Mucosa of stomach (tissue), 1 donor: ENCODE results near the gene FABP3.
A peak's percentile ranks its signal among the peaks of the same experiment; 100 is the strongest.

ENCODE experiments used
- H3K27me3 ChIP-seq: one replicate; pipeline ENCODE4 v1.7.0; 2013; ENCODE audit warnings: mild to moderate bottlenecking, low read length; ENCODE audit not compliant: control insufficient read depth, insufficient read depth
- H3K36me3 ChIP-seq: one replicate; pipeline ENCODE4 v1.7.0; 2013; ENCODE audit warnings: low read length; ENCODE audit not compliant: control insufficient read depth, insufficient read depth
- H3K4me1 ChIP-seq: one replicate; pipeline ENCODE4 v1.7.0; 2013; ENCODE audit warnings: mild to moderate bottlenecking, low read length; ENCODE audit not compliant: control insufficient read depth, insufficient read depth
- H3K4me3 ChIP-seq: one replicate; pipeline ENCODE4 v1.7.0; 2013; ENCODE audit warnings: low read length
- H3K9ac ChIP-seq: one replicate; pipeline ENCODE4 v1.7.0; 2013; ENCODE audit warnings: mild to moderate bottlenecking, low read length, moderate library complexity
- H3K9me3 ChIP-seq: one replicate; pipeline ENCODE4 v1.7.0; 2013; ENCODE audit warnings: mild to moderate bottlenecking, low read length, moderate library complexity; ENCODE audit not compliant: control insufficient read depth
- donor health status: Pancreatic carcinoma.

Gene FABP3

GRCh38 chr1:31376375-31377134, 3.7 kb upstream of the FABP3 start:
- Histone ChIP-seq H3K4me1 (peaks cover 13% of the 10 kb centered on the region), H3K27me3 (no peaks in the 10 kb centered on the region), H3K9ac (no peak overlapping the region), H3K36me3 (no peaks in the 10 kb centered on the region), H3K4me3 (no peak overlapping the region), H3K9me3 (no peaks in the 10 kb centered on the region)

GRCh38 chr1:31374511-31375196, 1.8 kb upstream of the FABP3 start:
- no peak overlapping the region for H3K9ac ChIP-seq
- H3K36me3 ChIP-seq: no peaks in the 10 kb centered on the region
- H3K4me3 ChIP-seq: no peak overlapping the region
- H3K27me3 ChIP-seq: no peaks in the 10 kb centered on the region
- H3K9me3 ChIP-seq: no peaks in the 10 kb centered on the region
- peaks cover 9% of the 10 kb centered on the region for H3K4me1 ChIP-seq

DNA sequence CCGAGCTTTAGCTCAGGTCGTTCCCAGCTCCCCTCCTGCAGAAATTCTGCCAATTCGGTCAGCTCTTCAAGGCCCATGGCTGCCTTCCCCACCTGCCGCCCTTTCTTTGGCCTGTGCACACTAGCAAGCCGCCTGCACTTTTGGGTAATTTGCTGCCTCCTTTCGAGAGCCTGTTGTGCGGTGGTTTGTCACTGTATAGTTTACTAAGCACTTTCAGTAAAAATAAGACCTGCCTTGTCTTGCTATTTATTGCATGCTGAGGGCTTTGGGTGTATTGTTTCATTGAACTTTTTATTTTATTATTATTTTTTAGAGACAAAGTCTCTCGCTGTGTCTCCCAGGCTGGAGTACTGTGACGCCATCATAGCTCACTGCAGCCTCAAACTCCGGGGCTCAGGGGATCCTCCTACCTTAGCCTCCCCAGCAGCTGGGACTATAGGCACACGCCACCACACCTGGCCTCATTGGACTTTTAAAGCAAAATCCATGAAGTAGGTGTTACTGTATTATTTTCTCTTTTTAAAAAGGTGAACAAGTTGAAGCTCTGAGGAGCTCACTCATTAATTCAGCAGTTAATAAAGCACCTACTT, 1.1 kb upstream of the FABP3 start:
- H3K4me1 ChIP-seq: peaks cover 9% of the 10 kb centered on the region
- H3K9ac ChIP-seq: no peak overlapping the region
- H3K36me3 ChIP-seq: no peaks in the 10 kb centered on the region
- H3K27me3 ChIP-seq: no peaks in the 10 kb centered on the region
- H3K4me3 ChIP-seq: no peak overlapping the region
- H3K9me3 ChIP-seq: no peaks in the 10 kb centered on the region

DNA sequence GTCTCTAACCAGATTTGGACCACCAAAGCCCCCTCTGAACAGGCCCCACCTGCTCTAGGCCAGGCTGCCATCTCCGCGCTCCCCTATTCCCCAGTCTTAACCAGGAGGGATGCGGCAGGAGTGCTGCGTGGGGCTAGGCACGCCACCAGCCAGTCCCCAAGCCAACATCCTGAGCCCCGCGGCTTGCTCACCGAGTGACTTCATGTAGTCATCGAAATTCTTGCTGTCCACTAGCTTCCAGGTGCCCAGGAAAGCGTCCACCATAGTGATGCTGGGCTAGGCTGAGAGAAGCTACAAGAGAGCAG, 173 bp downstream of the FABP3 start:
- no peak overlapping the region for H3K4me3 ChIP-seq
- no peaks in the 10 kb centered on the region for H3K9me3 ChIP-seq
- peak overlapping the region; percentile 52 for H3K9ac ChIP-seq
- H3K27me3 ChIP-seq: no peaks in the 10 kb centered on the region
- no peaks in the 10 kb centered on the region for H3K36me3 ChIP-seq
- H3K4me1 ChIP-seq: peaks cover 9% of the 10 kb centered on the region

GRCh38 chr1:31372051-31372450, 825 bp downstream of the FABP3 start:
- no peak overlapping the region for H3K9ac ChIP-seq
- H3K4me1 ChIP-seq: peaks cover 9% of the 10 kb centered on the region
- H3K36me3 ChIP-seq: no peaks in the 10 kb centered on the region

GRCh38 chr1:31371121-31371959, 1.5 kb downstream of the FABP3 start:
- H3K27me3 ChIP-seq: no peaks in the 10 kb centered on the region
- peaks cover 9% of the 10 kb centered on the region for H3K4me1 ChIP-seq
- H3K36me3 ChIP-seq: no peaks in the 10 kb centered on the region
- no peak overlapping the region for H3K9ac ChIP-seq
- H3K4me3 ChIP-seq: no peak overlapping the region
- no peaks in the 10 kb centered on the region for H3K9me3 ChIP-seq

More at GRCh38 chr1:31372051-31372450, 825 bp downstream of the FABP3 start:
- Histone ChIP-seq H3K4me3 (no peak overlapping the region), H3K27me3 (no peaks in the 10 kb centered on the region), H3K9me3 (no peaks in the 10 kb centered on the region)

DNA sequence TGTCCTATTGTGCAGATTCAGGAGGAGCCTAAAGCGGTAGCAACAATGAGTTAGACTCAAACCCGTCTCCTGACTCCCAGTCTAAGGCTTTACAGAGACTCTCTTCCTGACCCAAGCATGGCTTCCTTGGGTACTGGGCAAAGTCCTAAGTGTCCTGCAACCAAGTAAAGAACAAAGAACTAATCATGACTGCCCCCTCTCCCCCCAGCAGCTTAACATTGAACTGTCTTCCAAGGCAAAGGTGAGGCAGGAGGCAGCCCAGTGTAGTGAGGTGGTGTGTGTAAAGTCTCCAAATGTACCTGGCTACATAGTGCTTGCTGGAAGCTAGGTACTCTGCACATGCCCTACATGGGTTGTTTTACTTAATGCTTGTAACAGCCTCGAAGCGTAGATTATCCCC, 2.3 kb downstream of the FABP3 start:
- no peaks in the 10 kb centered on the region for H3K9me3 ChIP-seq
- H3K4me1 ChIP-seq: peaks cover 9% of the 10 kb centered on the region
- no peaks in the 10 kb centered on the region for H3K36me3 ChIP-seq
- H3K27me3 ChIP-seq: no peaks in the 10 kb centered on the region
- no peak overlapping the region for H3K9ac ChIP-seq
- no peak overlapping the region for H3K4me3 ChIP-seq

GRCh38 chr1:31370021-31370420, 2.9 kb downstream of the FABP3 start:
- no peak overlapping the region for H3K9ac ChIP-seq
- no peaks in the 10 kb centered on the region for H3K36me3 ChIP-seq
- H3K27me3 ChIP-seq: no peaks in the 10 kb centered on the region
- peaks cover 9% of the 10 kb centered on the region for H3K4me1 ChIP-seq
- no peaks in the 10 kb centered on the region for H3K9me3 ChIP-seq
- H3K4me3 ChIP-seq: no peak overlapping the region

DNA sequence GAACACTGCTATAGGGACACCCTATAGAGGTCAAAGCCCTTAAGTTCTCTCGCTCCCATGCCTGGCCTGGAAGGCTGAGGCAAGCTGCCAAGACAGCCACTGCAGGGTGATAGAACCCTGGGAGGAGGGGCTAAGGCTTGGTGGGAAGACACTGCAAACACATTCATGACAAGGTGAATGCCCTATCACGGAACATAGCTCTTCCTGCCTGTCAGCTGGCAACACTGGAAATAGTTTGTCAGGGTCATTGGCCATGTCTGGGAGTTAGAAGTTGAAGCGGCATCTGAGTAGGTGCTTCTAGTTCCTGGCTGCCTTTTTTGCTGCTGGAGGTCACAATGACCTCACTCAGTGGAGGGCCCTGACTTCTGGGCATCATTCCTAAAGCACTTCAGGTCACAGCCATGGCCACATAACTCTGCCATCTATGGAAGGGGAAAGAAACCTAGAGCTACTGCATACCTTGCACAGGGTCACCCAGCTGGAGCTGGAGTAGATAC, 4.2 kb downstream of the FABP3 start:
- Histone ChIP-seq H3K9ac (no peak overlapping the region), H3K4me1 (peaks cover 9% of the 10 kb centered on the region), H3K36me3 (no peaks in the 10 kb centered on the region), H3K9me3 (no peaks in the 10 kb centered on the region), H3K27me3 (no peaks in the 10 kb centered on the region), H3K4me3 (no peak overlapping the region)

DNA sequence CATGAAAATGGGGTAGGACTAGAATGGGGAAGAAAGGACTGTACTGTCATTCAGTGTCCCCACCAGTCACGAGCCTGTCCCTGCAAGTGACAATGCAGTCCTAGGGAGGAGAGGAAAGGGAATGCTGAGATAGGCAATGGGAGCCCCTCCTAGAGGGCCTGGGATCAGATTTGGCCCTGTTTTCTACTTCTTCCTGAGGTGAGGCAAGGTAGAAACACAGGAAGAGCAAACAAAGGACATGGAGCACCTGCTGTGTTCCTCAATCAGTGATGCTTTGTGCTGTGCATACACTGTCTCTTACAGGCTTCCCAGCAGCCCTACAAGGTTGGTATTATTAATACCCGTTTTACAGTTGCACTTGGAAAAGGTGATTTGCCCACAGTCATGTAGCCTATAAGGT, 6.1 kb downstream of the FABP3 start:
- Histone ChIP-seq H3K4me1 (no peaks in the 10 kb centered on the region), H3K9ac (no peak overlapping the region), H3K9me3 (no peaks in the 10 kb centered on the region), H3K4me3 (no peak overlapping the region), H3K36me3 (no peaks in the 10 kb centered on the region), H3K27me3 (no peaks in the 10 kb centered on the region)

- no peak overlapping the region for H3K9ac ChIP-seq
- no peaks in the 10 kb centered on the region for H3K27me3 ChIP-seq
- no peak overlapping the region for H3K4me3 ChIP-seq
- no peaks in the 10 kb centered on the region for H3K36me3 ChIP-seq
- H3K4me1 ChIP-seq: no peaks in the 10 kb centered on the region
- H3K9me3 ChIP-seq: no peaks in the 10 kb centered on the region
These were observed 8.2 kb downstream of the FABP3 start for GRCh38 chr1:31364561-31365250.
